OCI-LY7 (cell line): Measurements from ENCODE around the gene GLG1. TPM values are rescaled to one million over a fixed set of nuclear protein-coding genes. Genes with fewer than 3 reads are reported as not detected.

Source experiments
- BruUV-seq: library from RNA; stranded (reverse); fragments of 400-500 nt; replicated peaks from 2 replicates; lab custom pipeline; 2021; lab: Mats Ljungman, UMichigan
- CTCF ChIA-PET: fragments of 300-600 bp; sonication (Branson Sonifier 250); formaldehyde crosslinking; loops from one replicate; lab custom pipeline; 2022; ENCODE audit warnings: antibody characterized with exemption; ENCODE audit not compliant: unreplicated experiment; lab: Charles Lee
- POLR2A ChIA-PET: fragments of 300-600 bp; sonication (Branson Sonifier 250); formaldehyde crosslinking; loops from one replicate; lab custom pipeline; 2022; ENCODE audit warnings: antibody characterized with exemption; lab: Charles Lee
- DNase-seq: peaks from one replicate; pipeline ENCODE4 v3.0.0-alpha.2; 2015; ENCODE audit warnings: low spot score
- H2AFZ ChIP-seq: fragments of 200-600 bp; sonication (generic), shearing (Covaris generic); 2 replicates; pipeline ENCODE4 v1.6.1; 2014; ENCODE audit warnings: mild to moderate bottlenecking, antibody characterized with exemption, low read length, moderate library complexity
- H3K27ac ChIP-seq: fragments of 200-600 bp; sonication (generic); 2 replicates; pipeline ENCODE4 v1.5.1; 2014; ENCODE audit warnings: mixed run types, low read depth, mild to moderate bottlenecking, moderate library complexity, low read length, inconsistent platforms; ENCODE audit not compliant: poor library complexity, severe bottlenecking
- H3K36me3 ChIP-seq: fragments of 200-600 bp; sonication (generic); 2 replicates; pipeline ENCODE4 v1.6.1; 2014; ENCODE audit warnings: mild to moderate bottlenecking, antibody characterized with exemption, low read length, moderate library complexity, mixed read lengths; ENCODE audit not compliant: insufficient read depth
- H3K4me1 ChIP-seq: fragments of 200-600 bp; sonication (generic); 2 replicates; pipeline ENCODE4 v1.5.1; 2014; ENCODE audit warnings: mild to moderate bottlenecking, low read length; ENCODE audit not compliant: insufficient read depth, poor library complexity, severe bottlenecking
- H3K4me2 ChIP-seq: fragments of 200-600 bp; sonication (generic); 2 replicates; pipeline ENCODE4 v1.6.1; 2014; ENCODE audit warnings: mild to moderate bottlenecking, low read length
- H3K4me3 ChIP-seq: fragments of 200-600 bp; sonication (generic); 2 replicates; pipeline ENCODE4 v1.5.1; 2014; ENCODE audit warnings: mild to moderate bottlenecking, low read depth, low read length; ENCODE audit not compliant: poor library complexity, severe bottlenecking
- H3K79me2 ChIP-seq: fragments of 200-600 bp; sonication (generic); 2 replicates; pipeline ENCODE4 v1.6.1; 2016; ENCODE audit warnings: low read depth, mild to moderate bottlenecking, low read length, moderate library complexity, mixed read lengths; ENCODE audit not compliant: insufficient read depth
- H3K9me2 ChIP-seq: fragments of 200-600 bp; sonication (generic); 2 replicates; pipeline ENCODE4 v1.6.1; 2016; ENCODE audit warnings: mild to moderate bottlenecking, low read length, mixed read lengths; ENCODE audit not compliant: insufficient read depth
- H3K9me3 ChIP-seq: fragments of 200-600 bp; sonication (generic); 2 replicates; pipeline ENCODE4 v1.6.1; 2014; ENCODE audit warnings: mild to moderate bottlenecking, mixed run types, low read length, mixed read lengths
- H4K20me1 ChIP-seq: fragments of 200-600 bp; sonication (generic); 2 replicates; pipeline ENCODE4 v1.6.1; 2014; ENCODE audit warnings: mild to moderate bottlenecking, antibody characterized with exemption, low read length, moderate library complexity, mixed read lengths; ENCODE audit not compliant: insufficient read depth
- CTCF ChIP-seq: fragments of 200-600 bp; sonication (generic); conservative IDR thresholded peaks from 2 replicates; pipeline ENCODE4 v1.5.1; 2014; ENCODE audit warnings: mild to moderate bottlenecking, antibody characterized with exemption, low read length, moderate library complexity, mixed read lengths
- EZH2phosphoT487 ChIP-seq: fragments of 200-600 bp; sonication (generic); IDR thresholded peaks from 2 replicates; pipeline ENCODE4 v1.6.1; 2018; ENCODE audit warnings: low read depth, borderline replicate concordance, mild to moderate bottlenecking, mixed run types, antibody characterized with exemption, low read length, moderate library complexity, mixed read lengths
- intact Hi-C: fragments of 100-400 bp; cut with micrococcal nuclease; formaldehyde crosslinking; loops from one replicate; pipeline ENCODE4 v1.10.0; 2022; ENCODE audit not compliant: unreplicated experiment
- total RNA-seq, 2 experiments: library from RNA; depleted of rRNA in 1 of 2; stranded (reverse); fragments of >200 nt in 1 of 2; shearing (Covaris generic) in 1 of 2; gene quantifications; 2 replicates each; pipeline ENCODE4 v1.2.3, GENCODE V29; 2014 to 2022

Gene GLG1
- total RNA-seq, 2 experiments from 2014 or later: 40.4 to 69.8 TPM

- no TSS peak for BruUV-seq
- DNase-seq: no peak
- no peak for TF ChIP-seq EZH2phosphoT487
- no peak for TF ChIP-seq CTCF
- Histone ChIP-seq H3K4me2 (no peak overlapping the region), H3K79me2 (no peaks in the 10 kb centered on the region), H2AFZ (no peak overlapping the region), H3K9me3 (no peaks in the 10 kb centered on the region), H3K9me2 (no peaks in the 10 kb centered on the region), H3K36me3 (peaks cover 55% of the 10 kb centered on the region), H4K20me1 (no peaks in the 10 kb centered on the region), H3K27ac (no peak overlapping the region), H3K4me1 (peaks cover 19% of the 10 kb centered on the region), H3K4me3 (no peak overlapping the region)
- ChIA-PET CTCF (no interaction called here), POLR2A (interaction anchor here (1.0 kb wide), 1 partner anchor 127 kb away, joined by 3 read pairs; no protein-coding TSS in a partner anchor)
- intact Hi-C loops: no loop called here
Measured at GRCh38 chr16:74450967-74451760, 155.8 kb downstream of the GLG1 start.

- H3K4me2 ChIP-seq: no peak overlapping the region
- H2AFZ ChIP-seq: no peak overlapping the region
- no peak overlapping the region for H3K4me3 ChIP-seq
- H3K9me3 ChIP-seq: no peaks in the 10 kb centered on the region
- no peak for DNase-seq
- H3K36me3 ChIP-seq: peaks cover 45% of the 10 kb centered on the region
- H3K4me1 ChIP-seq: peaks cover 19% of the 10 kb centered on the region
- no peaks in the 10 kb centered on the region for H3K79me2 ChIP-seq
- ChIA-PET POLR2A (no interaction called here), CTCF (no interaction called here)
- no peaks in the 10 kb centered on the region for H4K20me1 ChIP-seq
- no TSS peak for BruUV-seq
- intact Hi-C loops: no loop called here
- no peaks in the 10 kb centered on the region for H3K9me2 ChIP-seq
- TF ChIP-seq CTCF (no peak), EZH2phosphoT487 (no peak)
- no peak overlapping the region for H3K27ac ChIP-seq
Measured at GRCh38 chr16:74450236-74450635, 156.7 kb downstream of the GLG1 start.

GRCh38 chr16:74449470-74449869 lies 157.4 kb downstream of the GLG1 start:
- no peaks in the 10 kb centered on the region for H3K79me2 ChIP-seq
- no peak for TF ChIP-seq EZH2phosphoT487
- no peak for TF ChIP-seq CTCF
- no peak overlapping the region for H3K4me3 ChIP-seq
- BruUV-seq: no TSS peak
- H3K36me3 ChIP-seq: peaks cover 39% of the 10 kb centered on the region; the same call in 1 of the 2 replicates
- no peaks in the 10 kb centered on the region for H3K9me2 ChIP-seq
- no peak for DNase-seq
- intact Hi-C loops: no loop called here
- no peak overlapping the region for H2AFZ ChIP-seq
- no peak overlapping the region for H3K27ac ChIP-seq
- H3K4me2 ChIP-seq: no peak overlapping the region
- H4K20me1 ChIP-seq: no peaks in the 10 kb centered on the region
- ChIA-PET CTCF (no interaction called here), POLR2A (interaction anchor here (0.6 kb wide), 1 partner anchor 478 kb away, joined by 3 read pairs; no protein-coding TSS in a partner anchor)
- H3K9me3 ChIP-seq: no peaks in the 10 kb centered on the region
- peaks cover 19% of the 10 kb centered on the region for H3K4me1 ChIP-seq
